ENCODE data around the gene ALDH2. TPM values are rescaled to one million over a fixed set of nuclear protein-coding genes. Genes with fewer than 3 reads are reported as not detected.

The ALDH2 gene
- total RNA-seq, 2 experiments from 2014 or later = 3.2 to 3.8 TPM

DNA sequence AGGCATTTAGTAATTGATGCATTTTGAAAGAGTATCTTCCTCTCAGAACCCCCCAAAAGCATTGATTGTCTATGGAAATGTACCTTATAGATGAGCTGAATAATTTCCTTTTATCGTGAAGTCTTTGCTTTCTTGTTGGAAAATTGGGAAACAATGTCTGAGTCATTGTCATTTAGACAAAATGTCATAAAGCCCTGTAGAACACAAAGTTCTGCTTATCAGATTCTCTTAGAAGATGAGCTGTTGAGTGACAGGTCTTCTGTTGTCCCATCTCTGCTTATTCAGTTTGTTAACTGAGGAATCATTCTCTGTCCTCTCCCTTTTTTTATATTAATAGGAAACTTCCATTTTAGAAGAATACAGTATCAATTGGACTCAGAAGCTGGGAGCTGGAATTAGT lies 98.2 kb downstream of the ALDH2 start:
- peaks cover 24% of the 10 kb centered on the region for H3K4me1 Mint-ChIP-seq (ENCODE audit: low read depth)
- H3K27me3 Mint-ChIP-seq = no peaks in the 10 kb centered on the region
- no peaks in the 10 kb centered on the region for H3K9me3 Mint-ChIP-seq
- DNase-seq (no peak), ATAC-seq (no peak)
- H3K36me3 Mint-ChIP-seq (ENCODE audit: low read depth) = peaks cover 22% of the 10 kb centered on the region
- H3K4me3 Mint-ChIP-seq = no peak overlapping the region
- no peak overlapping the region for H3K27ac Mint-ChIP-seq
- TF ChIP-seq CTCF (IDR thresholded peaks at IDR 0.05) = no peak
- intact Hi-C loops (cut with micrococcal nuclease) = no loop called here
- CTCF ChIA-PET = no interaction called here
- POLR2A ChIA-PET = interaction anchor here (1.3 kb wide), 1 partner anchor 23 kb away, joined by 3 read pairs; the partner anchor contains the start of gene MAPKAPK5

Small RNAs within 50 kb of the gene (microRNA-seq; reads per million reads assigned to microRNA genes)
- not detected for gene MIR6761 (ENCODE audit: borderline microRNAs expressed, borderline replicate concordance)

Other genes starting within 250 kb of the ALDH2 start
- gene ATXN2, start 167.6 kb upstream of the ALDH2 start, total RNA-seq = 10 to 100 TPM; 32.2 to 35.6 TPM
- 10 to 100 TPM; 16.3 to 16.9 TPM for gene BRAP, start 81.0 kb upstream of the ALDH2 start, total RNA-seq
- gene ACAD10, start 80.9 kb upstream of the ALDH2 start, total RNA-seq = 10 to 100 TPM; 24.5 to 28.8 TPM
- 10 to 100 TPM; 54.3 to 64.2 TPM for gene MAPKAPK5, start 75.3 kb downstream of the ALDH2 start, total RNA-seq
- 10 to 100 TPM; 13.8 to 16.3 TPM for gene TMEM116, start 246.2 kb downstream of the ALDH2 start, total RNA-seq
- 10 to 100 TPM; 82.9 to 83.7 TPM for gene ERP29, start 246.5 kb downstream of the ALDH2 start, total RNA-seq

Measured in activated CD8-positive, alpha-beta T cell treated with anti-CD3 and anti-CD28 coated beads for 36 hours (primary cell).